SK-N-MC (cell line): ENCODE data around the gene SSR1.

Experiments used
- EZH2 ChIP-seq: fragments of 200-600 bp; sonication (generic); IDR thresholded peaks from one replicate; pipeline ENCODE4 v1.6.1; 2017; ENCODE audit warnings: antibody characterized with exemption
- FOXP2 ChIP-seq: optimal IDR thresholded peaks from 2 replicates; pipeline ENCODE3; 2011; ENCODE audit warnings: mild to moderate bottlenecking, moderate library complexity; ENCODE audit not compliant: insufficient read depth; ENCODE audit errors: extremely low read length, control extremely low read depth
- POLR2AphosphoS5 ChIP-seq: IDR thresholded peaks from 2 replicates; pipeline ENCODE4 v1.6.1; 2012; ENCODE audit warnings: mild to moderate bottlenecking, low read depth, low read length, borderline replicate concordance

DNA sequence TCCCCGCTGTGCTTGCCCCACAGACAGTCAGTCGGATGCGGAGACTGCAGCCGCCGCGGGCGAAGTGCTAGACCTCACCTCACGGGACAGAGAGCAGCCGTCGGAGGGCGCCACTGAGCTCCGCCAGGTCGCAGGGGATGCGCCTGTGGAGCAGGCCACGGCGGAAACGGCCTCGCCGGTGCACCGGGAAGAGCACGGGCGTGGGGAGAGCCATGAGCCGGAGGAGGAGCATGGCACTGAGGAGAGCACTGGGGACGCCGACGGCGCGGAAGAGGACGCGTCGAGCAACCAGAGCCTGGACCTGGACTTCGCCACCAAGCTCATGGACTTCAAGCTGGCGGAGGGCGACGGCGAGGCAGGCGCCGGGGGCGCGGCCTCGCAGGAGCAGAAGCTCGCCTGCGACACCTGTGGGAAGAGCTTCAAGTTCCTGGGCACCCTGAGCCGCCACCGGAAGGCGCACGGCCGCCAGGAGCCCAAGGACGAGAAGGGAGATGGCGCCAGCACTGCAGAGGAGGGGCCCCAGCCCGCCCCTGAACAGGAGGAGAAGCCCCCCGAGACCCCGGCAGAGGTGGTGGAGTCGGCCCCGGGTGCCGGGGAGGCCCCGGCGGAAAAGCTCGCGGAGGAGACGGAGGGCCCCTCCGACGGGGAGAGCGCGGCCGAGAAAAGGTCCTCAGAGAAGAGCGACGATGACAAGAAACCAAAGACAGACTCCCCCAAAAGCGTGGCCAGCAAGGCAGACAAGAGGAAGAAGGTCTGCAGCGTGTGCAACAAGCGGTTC, 66.4 kb downstream of the SSR1 start:
- TF ChIP-seq POLR2AphosphoS5 (no peak), EZH2 (no peak), FOXP2 (no peak)
